Activated CD4-positive, CD25-positive, alpha-beta regulatory T cell (primary cell): ENCODE measurements around the gene ARMC8.

Experiments
- DNase-seq, 4 experiments: peaks; one replicate each; lab custom pipeline; 2025; lab: John Stamatoyannopoulos, UW

The ARMC8 gene

GRCh38 chr3:138249636-138250035 is 62.5 kb downstream of the ARMC8 start:
- DNase-seq = no peak

- DNase-seq = no peak
These were observed 66.5 kb downstream of the ARMC8 start for GRCh38 chr3:138253609-138254008.

- no peak for DNase-seq
These were observed 67.1 kb downstream of the ARMC8 start for GRCh38 chr3:138254216-138254615.

- DNase-seq = no peak
These were observed 68.9 kb downstream of the ARMC8 start for GRCh38 chr3:138256022-138256421.

- no peak for DNase-seq
These were observed 70.9 kb downstream of the ARMC8 start for GRCh38 chr3:138257986-138258385.

GRCh38 chr3:138259126-138259525 is 72.0 kb downstream of the ARMC8 start:
- DNase-seq = no peak

GRCh38 chr3:138260611-138261010 is 73.5 kb downstream of the ARMC8 start:
- DNase-seq = no peak

- DNase-seq = no peak
These were observed 76.0 kb downstream of the ARMC8 start for GRCh38 chr3:138263104-138263503.

- DNase-seq = no peak
These were observed 78.6 kb downstream of the ARMC8 start for GRCh38 chr3:138265745-138266144.

GRCh38 chr3:138267083-138267482 is 80.0 kb downstream of the ARMC8 start:
- no peak for DNase-seq

GRCh38 chr3:138270245-138270644 is 83.1 kb downstream of the ARMC8 start:
- DNase-seq = no peak

- DNase-seq = no peak
These were observed 84.2 kb downstream of the ARMC8 start for GRCh38 chr3:138271189-138271794.

- no peak for DNase-seq
These were observed 94.5 kb downstream of the ARMC8 start for GRCh38 chr3:138281561-138281960.

- DNase-seq = no peak
These were observed 95.7 kb downstream of the ARMC8 start for GRCh38 chr3:138282836-138283235.

- DNase-seq = no peak
These were observed 97.0 kb downstream of the ARMC8 start for GRCh38 chr3:138284079-138284478.

- DNase-seq = no peak
These were observed 97.9 kb downstream of the ARMC8 start for GRCh38 chr3:138284957-138285477.

- DNase-seq = no peak
These were observed 102.2 kb downstream of the ARMC8 start for GRCh38 chr3:138289260-138289659.

GRCh38 chr3:138289701-138290100 is 102.6 kb downstream of the ARMC8 start:
- no peak for DNase-seq

- DNase-seq = no peak
These were observed 109.5 kb downstream of the ARMC8 start for GRCh38 chr3:138296639-138297038.

GRCh38 chr3:138297059-138297607 is 110.0 kb downstream of the ARMC8 start:
- DNase-seq = no peak

GRCh38 chr3:138297876-138298275 is 110.8 kb downstream of the ARMC8 start:
- no peak for DNase-seq

- DNase-seq = no peak
These were observed 113.5 kb downstream of the ARMC8 start for GRCh38 chr3:138300647-138301046.

GRCh38 chr3:138303474-138303873 is 116.4 kb downstream of the ARMC8 start:
- DNase-seq = no peak

- no peak for DNase-seq
These were observed 120.8 kb downstream of the ARMC8 start for GRCh38 chr3:138307899-138308298.
